GM12878 (cell line): ENCODE measurements around the gene SDCCAG8. TPM values are rescaled to one million over a fixed set of nuclear protein-coding genes. Genes with fewer than 3 reads are reported as not detected.

ENCODE experiments used
- ATF7 ChIP-seq: fragments of 450-650 bp; IDR thresholded peaks from 2 replicates; pipeline ENCODE4 v1.6.1; 2016; ENCODE audit warnings: low read depth, mild to moderate bottlenecking
- BRCA1 ChIP-seq: IDR thresholded peaks from 2 replicates; pipeline ENCODE4 v1.6.1; 2011; ENCODE audit warnings: low read depth, low read length, improper control_type of control experiment
- CBFB ChIP-seq: IDR thresholded peaks from 2 replicates; pipeline ENCODE4 v1.6.1; 2016; ENCODE audit warnings: antibody characterized with exemption, low read depth
- CHD2 ChIP-seq: IDR thresholded peaks from 2 replicates; pipeline ENCODE4 v1.6.1; 2011; ENCODE audit warnings: low read depth, low read length, improper control_type of control experiment, borderline replicate concordance
- CREB1 ChIP-seq: IDR thresholded peaks from 2 replicates; pipeline ENCODE4 v1.6.1; 2012; ENCODE audit warnings: low read depth, mild to moderate bottlenecking, inconsistent platforms
- EP300 ChIP-seq, 2 experiments: fragments of 150-350 bp in 1 of 2; IDR thresholded peaks; 2 replicates each; pipeline ENCODE4 v1.6.1; 2011 to 2012; ENCODE audit warnings: low read depth in 2 of 2, low read length in 2 of 2, borderline replicate concordance in 1 of 2, improper control_type of control experiment in 1 of 2, inconsistent platforms in 1 of 2; ENCODE audit not compliant: control insufficient read depth in 1 of 2
- GABPA ChIP-seq: IDR thresholded peaks from 2 replicates; pipeline ENCODE4 v1.6.1; 2014; ENCODE audit warnings: antibody characterized with exemption, low read depth, mild to moderate bottlenecking, inconsistent platforms
- HDAC2 ChIP-seq: fragments of 200-600 bp; sonication (generic); IDR thresholded peaks from 2 replicates; pipeline ENCODE4 v1.6.1; 2017
- IKZF2 ChIP-seq, 2 experiments: fragments of 450-650 bp; IDR thresholded peaks; 2 replicates each; pipeline ENCODE4 v1.6.1; 2017; ENCODE audit warnings: mild to moderate bottlenecking in 2 of 2, moderate library complexity in 2 of 2
- LARP7 ChIP-seq: fragments of 450-650 bp; IDR thresholded peaks from 2 replicates; pipeline ENCODE4 v1.6.1; 2017; ENCODE audit warnings: mild to moderate bottlenecking
- NBN ChIP-seq: fragments of 450-650 bp; IDR thresholded peaks from 2 replicates; pipeline ENCODE4 v1.6.1; 2016
- RBBP5 ChIP-seq: fragments of 200-600 bp; sonication (generic); conservative IDR thresholded peaks from 2 replicates; pipeline ENCODE4 v1.6.1; 2016
- RELA ChIP-seq: fragments of 450-650 bp; IDR thresholded peaks from 2 replicates; pipeline ENCODE4 v1.8.0; 2014; ENCODE audit warnings: borderline replicate concordance; ENCODE audit not compliant: partially characterized antibody
- RUNX3 ChIP-seq: IDR thresholded peaks from 2 replicates; pipeline ENCODE4 v1.6.1; 2012; ENCODE audit warnings: low read length, inconsistent platforms
- SP1 ChIP-seq: IDR thresholded peaks from one replicate; pipeline ENCODE4 v1.6.1; 2011; ENCODE audit warnings: low read depth, low read length
- SUPT20H ChIP-seq: IDR thresholded peaks from 2 replicates; pipeline ENCODE4 v1.6.1; 2011; ENCODE audit warnings: low read depth, mild to moderate bottlenecking, low read length, moderate library complexity, borderline replicate concordance; ENCODE audit not compliant: control insufficient read depth
- TARDBP ChIP-seq: IDR thresholded peaks from 2 replicates; pipeline ENCODE4 v1.6.1; 2016; ENCODE audit warnings: borderline replicate concordance
- YY1 ChIP-seq: IDR thresholded peaks from 2 replicates; pipeline ENCODE4 v1.6.1; 2011; ENCODE audit warnings: low read depth, mild to moderate bottlenecking, low read length
- ZNF207 ChIP-seq: fragments of 450-650 bp; IDR thresholded peaks from 2 replicates; pipeline ENCODE4 v1.6.1; 2014; ENCODE audit warnings: antibody characterized with exemption, mild to moderate bottlenecking, borderline replicate concordance
- ZSCAN29 ChIP-seq: fragments of 450-650 bp; IDR thresholded peaks from 2 replicates; pipeline ENCODE4 v1.6.1; 2017; ENCODE audit warnings: mild to moderate bottlenecking, moderate library complexity
- polyA plus RNA-seq, 11 experiments: library from polyadenylated mRNA; depleted of rRNA in 4 of 11; unstranded in 6 of 11; stranded (reverse) in 5 of 11; fragments of >200 nt; fragmentation: Nextera tagmentation in 4 of 11; fragmentation: Illumina TruSeq in 1 of 11; extraction: Ambion mirVana in 4 of 11; extraction: Trizol in 1 of 11; gene quantifications; 1 replicate in 1 of 11; 2 replicates in 10 of 11; pipeline versions ENCODE4 v1.2.1 to v1.2.3, GENCODE V29; 2011 to 2016; ENCODE audit warnings: inconsistent platforms in 2 of 11, missing spikeins in 2 of 11, low read depth in 1 of 11
- total RNA-seq, 4 experiments: library from RNA; depleted of rRNA in 3 of 4; stranded (reverse); fragments of >200 nt in 3 of 4; fragmentation: Illumina TruSeq in 1 of 4; extraction: Trizol in 1 of 4; gene quantifications; 2 replicates each; pipeline versions ENCODE4 v1.2.1 to v1.2.3, GENCODE V29; 2013 to 2021
- TF ChIP-seq, protein P1 (sequence below): IDR thresholded peaks from 2 replicates; pipeline ENCODE4 v1.6.1; 2012; ENCODE audit warnings: low read depth, low read length, improper control_type of control experiment
- TF ChIP-seq, protein P2 (sequence below): fragments of 450-650 bp; IDR thresholded peaks from 2 replicates; pipeline ENCODE4 v1.6.1; 2014; ENCODE audit warnings: mild to moderate bottlenecking
- TF ChIP-seq, protein P3 (sequence below): fragments of 450-650 bp; IDR thresholded peaks from 2 replicates; pipeline ENCODE4 v1.6.1; 2016; ENCODE audit warnings: mild to moderate bottlenecking
- TF ChIP-seq, protein P4 (sequence below): IDR thresholded peaks from 2 replicates; pipeline ENCODE4 v1.6.1; 2012; ENCODE audit warnings: mild to moderate bottlenecking, low read depth, low read length
- TF ChIP-seq, protein P5 (sequence below): fragments of 450-650 bp; IDR thresholded peaks from 2 replicates; pipeline ENCODE4 v1.6.1; 2017; ENCODE audit warnings: low read depth, mild to moderate bottlenecking, moderate library complexity

Gene SDCCAG8
- total and polyA plus RNA-seq, 10 of the 15 experiments (the other 5 are each of a cell fraction or from before 2014, with no cell fraction given): 15.0 to 25.6 (median 20.6) TPM

DNA sequence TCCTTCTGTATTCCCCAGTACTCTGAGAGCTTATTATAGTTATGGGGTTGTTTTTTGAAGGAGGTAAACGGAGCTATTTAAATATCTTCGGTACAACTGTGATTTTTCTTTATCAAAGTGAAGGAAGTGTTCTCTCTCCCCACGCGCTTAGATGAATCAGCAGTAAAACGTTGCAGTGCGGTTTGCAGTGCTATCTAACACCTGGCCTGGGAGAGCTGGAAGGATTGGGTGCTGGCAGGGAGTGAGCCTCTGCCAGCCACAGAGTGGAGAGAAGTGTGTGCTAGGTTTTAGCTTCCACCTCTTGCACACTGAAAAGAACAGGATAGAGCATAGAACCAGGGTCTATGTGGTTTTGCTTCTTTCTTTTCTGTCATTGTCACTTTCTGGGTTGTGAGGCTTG, 165.9 kb downstream of the SDCCAG8 start (continued):
- TF ChIP-seq SUPT20H (no peak), ATF7 (no peak), ZNF207 (no peak), CREB1 (0 out of 2 replicates have a peak, but pooled peaks have one; percentile 32), EP300 (IDR thresholded peaks at IDR 0.05; ENCODE audit: borderline replicate concordance in 1 of 2, control insufficient read depth in 1 of 2, low read depth in 2 of 2, low read length in 2 of 2) (0 out of 4 replicates have a peak, but pooled peaks of 1 of the 2 experiments have one; percentile 11), GABPA (no peak), TARDBP (no peak), RELA (no peak), LARP7 (no peak), HDAC2 (no peak), RBBP5 (no peak), ZSCAN29 (no peak), SP1 (peak; percentile 91), RUNX3 (peak; percentile 94), CBFB (peak; percentile 76; the same call in 1 of the 2 replicates), NBN (no peak), BRCA1 (no peak), YY1 (0 out of 2 replicates have a peak, but pooled peaks have one; percentile 46), CHD2 (no peak), IKZF2 (IDR thresholded peaks at IDR 0.05) (0 out of 4 replicates have a peak, but pooled peaks of 1 of the 2 experiments have one; percentile 11)
- TF ChIP-seq, protein P1, sequence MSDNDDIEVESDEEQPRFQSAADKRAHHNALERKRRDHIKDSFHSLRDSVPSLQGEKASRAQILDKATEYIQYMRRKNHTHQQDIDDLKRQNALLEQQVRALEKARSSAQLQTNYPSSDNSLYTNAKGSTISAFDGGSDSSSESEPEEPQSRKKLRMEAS: no peak
- TF ChIP-seq, protein P2, sequence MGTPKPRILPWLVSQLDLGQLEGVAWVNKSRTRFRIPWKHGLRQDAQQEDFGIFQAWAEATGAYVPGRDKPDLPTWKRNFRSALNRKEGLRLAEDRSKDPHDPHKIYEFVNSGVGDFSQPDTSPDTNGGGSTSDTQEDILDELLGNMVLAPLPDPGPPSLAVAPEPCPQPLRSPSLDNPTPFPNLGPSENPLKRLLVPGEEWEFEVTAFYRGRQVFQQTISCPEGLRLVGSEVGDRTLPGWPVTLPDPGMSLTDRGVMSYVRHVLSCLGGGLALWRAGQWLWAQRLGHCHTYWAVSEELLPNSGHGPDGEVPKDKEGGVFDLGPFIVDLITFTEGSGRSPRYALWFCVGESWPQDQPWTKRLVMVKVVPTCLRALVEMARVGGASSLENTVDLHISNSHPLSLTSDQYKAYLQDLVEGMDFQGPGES: no peak
- TF ChIP-seq, protein P3, sequence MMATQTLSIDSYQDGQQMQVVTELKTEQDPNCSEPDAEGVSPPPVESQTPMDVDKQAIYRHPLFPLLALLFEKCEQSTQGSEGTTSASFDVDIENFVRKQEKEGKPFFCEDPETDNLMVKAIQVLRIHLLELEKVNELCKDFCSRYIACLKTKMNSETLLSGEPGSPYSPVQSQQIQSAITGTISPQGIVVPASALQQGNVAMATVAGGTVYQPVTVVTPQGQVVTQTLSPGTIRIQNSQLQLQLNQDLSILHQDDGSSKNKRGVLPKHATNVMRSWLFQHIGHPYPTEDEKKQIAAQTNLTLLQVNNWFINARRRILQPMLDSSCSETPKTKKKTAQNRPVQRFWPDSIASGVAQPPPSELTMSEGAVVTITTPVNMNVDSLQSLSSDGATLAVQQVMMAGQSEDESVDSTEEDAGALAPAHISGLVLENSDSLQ: no peak
- TF ChIP-seq, protein P4, sequence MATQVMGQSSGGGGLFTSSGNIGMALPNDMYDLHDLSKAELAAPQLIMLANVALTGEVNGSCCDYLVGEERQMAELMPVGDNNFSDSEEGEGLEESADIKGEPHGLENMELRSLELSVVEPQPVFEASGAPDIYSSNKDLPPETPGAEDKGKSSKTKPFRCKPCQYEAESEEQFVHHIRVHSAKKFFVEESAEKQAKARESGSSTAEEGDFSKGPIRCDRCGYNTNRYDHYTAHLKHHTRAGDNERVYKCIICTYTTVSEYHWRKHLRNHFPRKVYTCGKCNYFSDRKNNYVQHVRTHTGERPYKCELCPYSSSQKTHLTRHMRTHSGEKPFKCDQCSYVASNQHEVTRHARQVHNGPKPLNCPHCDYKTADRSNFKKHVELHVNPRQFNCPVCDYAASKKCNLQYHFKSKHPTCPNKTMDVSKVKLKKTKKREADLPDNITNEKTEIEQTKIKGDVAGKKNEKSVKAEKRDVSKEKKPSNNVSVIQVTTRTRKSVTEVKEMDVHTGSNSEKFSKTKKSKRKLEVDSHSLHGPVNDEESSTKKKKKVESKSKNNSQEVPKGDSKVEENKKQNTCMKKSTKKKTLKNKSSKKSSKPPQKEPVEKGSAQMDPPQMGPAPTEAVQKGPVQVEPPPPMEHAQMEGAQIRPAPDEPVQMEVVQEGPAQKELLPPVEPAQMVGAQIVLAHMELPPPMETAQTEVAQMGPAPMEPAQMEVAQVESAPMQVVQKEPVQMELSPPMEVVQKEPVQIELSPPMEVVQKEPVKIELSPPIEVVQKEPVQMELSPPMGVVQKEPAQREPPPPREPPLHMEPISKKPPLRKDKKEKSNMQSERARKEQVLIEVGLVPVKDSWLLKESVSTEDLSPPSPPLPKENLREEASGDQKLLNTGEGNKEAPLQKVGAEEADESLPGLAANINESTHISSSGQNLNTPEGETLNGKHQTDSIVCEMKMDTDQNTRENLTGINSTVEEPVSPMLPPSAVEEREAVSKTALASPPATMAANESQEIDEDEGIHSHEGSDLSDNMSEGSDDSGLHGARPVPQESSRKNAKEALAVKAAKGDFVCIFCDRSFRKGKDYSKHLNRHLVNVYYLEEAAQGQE: no peak
- TF ChIP-seq, protein P5, sequence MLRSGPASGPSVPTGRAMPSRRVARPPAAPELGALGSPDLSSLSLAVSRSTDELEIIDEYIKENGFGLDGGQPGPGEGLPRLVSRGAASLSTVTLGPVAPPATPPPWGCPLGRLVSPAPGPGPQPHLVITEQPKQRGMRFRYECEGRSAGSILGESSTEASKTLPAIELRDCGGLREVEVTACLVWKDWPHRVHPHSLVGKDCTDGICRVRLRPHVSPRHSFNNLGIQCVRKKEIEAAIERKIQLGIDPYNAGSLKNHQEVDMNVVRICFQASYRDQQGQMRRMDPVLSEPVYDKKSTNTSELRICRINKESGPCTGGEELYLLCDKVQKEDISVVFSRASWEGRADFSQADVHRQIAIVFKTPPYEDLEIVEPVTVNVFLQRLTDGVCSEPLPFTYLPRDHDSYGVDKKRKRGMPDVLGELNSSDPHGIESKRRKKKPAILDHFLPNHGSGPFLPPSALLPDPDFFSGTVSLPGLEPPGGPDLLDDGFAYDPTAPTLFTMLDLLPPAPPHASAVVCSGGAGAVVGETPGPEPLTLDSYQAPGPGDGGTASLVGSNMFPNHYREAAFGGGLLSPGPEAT: no peak
- TF ChIP-seq, all 136 proteins: peak for 9
